GM12865 (cell line): ENCODE results near the gene ARHGEF11.
"Not testable (repeated sequence)": the region's sequence is repeated elsewhere in the genome, so short reads cannot be mapped to it uniquely, and the experiment has no call there.

ENCODE experiments used
- DNase-seq: peaks from one replicate; pipeline ENCODE4 v3.0.0; 2010; ENCODE audit warnings: low read depth
- H3K4me3 ChIP-seq: 2 replicates; pipeline ENCODE4 v1.5.1; 2011; ENCODE audit warnings: mild to moderate bottlenecking, low read depth, low read length, control low read depth
- CTCF ChIP-seq: IDR thresholded peaks from 2 replicates; pipeline ENCODE4 v1.5.1; 2011; ENCODE audit warnings: low read length, control low read depth, low read depth, inconsistent platforms; ENCODE audit not compliant: insufficient read depth; ENCODE audit errors: missing control alignments

ARHGEF11 gene

DNA sequence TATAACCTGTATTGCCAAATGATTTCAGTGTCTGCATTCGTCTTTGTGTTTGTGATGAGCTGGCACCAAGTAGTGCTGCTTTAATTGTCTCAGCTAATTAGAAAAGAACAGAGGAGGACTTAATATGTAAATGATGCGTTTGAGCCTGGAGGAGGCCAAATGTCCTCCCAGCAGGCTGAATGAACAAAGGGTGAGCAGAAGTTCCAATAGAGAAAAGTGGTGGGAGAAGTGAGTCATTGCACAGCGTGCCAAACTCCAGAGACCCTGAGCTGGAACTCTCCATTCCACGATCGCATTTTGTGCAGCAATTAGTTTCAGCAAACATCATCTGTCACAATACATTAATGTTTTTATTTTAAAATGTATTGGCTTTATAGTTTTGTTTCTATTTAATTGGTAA lies 36.2 kb upstream of the ARHGEF11 start:
- H3K4me3 ChIP-seq: no peak overlapping the region
- DNase-seq: no peak
- TF ChIP-seq CTCF: no peak

GRCh38 chr1:157080714-157081113 lies 35.2 kb upstream of the ARHGEF11 start:
- no peak overlapping the region for H3K4me3 ChIP-seq
- DNase-seq: no peak
- TF ChIP-seq CTCF: no peak

DNA sequence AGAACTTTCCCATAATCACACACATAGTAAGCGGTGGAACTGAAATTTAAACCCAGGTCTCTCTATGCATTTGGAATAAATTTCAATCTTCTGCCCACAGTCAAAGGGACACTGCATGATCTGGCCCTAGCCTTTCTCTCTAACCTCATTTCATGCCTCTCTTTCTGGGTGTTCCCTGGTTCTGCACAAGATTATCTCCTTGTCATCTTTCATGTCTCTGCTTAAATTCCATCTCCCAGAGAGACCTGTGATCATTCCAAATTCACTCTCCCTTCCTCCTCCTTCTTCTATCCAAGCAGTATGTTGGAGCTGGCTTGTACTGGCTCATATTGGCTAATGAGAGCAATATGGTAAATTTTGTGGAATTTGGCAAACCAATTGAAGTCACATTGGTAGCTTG lies 31.9 kb upstream of the ARHGEF11 start:
- H3K4me3 ChIP-seq: no peak overlapping the region
- no peak for TF ChIP-seq CTCF
- DNase-seq: no peak

DNA sequence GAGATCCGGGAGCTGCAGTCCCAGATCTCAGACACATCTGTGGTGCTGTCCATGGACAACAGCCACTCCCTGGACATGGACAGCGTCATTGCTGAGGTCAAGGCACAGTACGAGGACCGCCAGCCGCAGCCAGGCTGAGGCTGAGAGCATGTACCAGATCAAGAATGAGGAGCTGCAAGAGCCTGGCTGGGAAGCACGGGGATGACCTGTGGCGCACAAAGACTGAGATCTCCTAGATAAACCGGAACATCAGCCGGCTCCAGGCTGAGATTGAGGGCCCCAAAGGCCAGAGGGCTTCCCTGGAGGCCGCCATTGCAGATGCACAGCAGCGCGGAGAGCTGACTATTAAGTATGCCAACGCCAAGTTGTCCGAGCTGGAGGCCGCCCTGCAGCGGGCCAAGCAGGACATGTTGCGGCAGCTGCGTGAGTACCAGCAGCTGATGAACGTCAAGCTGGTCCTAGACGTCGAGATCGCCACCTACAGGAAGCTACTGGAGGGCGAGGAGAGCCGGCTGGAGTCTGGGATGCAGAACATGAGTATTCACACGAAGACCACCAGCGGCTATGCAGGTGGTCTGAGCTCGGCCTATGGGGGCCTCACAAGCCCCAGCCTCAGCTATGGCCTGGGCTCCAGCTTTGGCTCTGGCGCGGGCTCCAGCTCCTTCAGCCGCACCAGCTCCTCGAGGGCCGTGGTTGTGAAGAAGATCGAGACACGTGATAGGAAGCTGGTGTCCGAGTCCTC lies 28.6 kb upstream of the ARHGEF11 start:
- no peak overlapping the region for H3K4me3 ChIP-seq
- peak; percentile 59 for TF ChIP-seq CTCF
- peak; percentile 61 for DNase-seq

DNA sequence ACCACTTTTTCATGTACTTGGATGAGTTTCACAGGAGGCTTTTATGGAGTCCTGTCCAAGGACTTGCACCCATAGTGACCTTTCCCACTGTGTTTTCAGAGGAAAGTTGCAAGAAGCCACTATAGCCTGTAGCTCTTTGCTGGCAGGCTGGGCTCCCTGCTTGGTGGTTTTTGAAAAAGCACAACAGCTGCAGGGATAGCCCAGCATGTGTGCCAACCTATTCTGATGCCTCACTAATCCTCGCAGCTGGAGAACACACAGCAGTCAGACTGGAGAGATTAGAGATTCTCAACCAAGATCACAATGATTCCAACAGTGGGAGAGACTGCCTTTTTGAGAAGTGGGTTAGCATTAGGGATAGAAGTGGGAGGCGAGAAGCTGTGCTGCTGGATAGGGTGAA lies 24.1 kb upstream of the ARHGEF11 start:
- TF ChIP-seq CTCF: no peak
- DNase-seq: no peak

DNA sequence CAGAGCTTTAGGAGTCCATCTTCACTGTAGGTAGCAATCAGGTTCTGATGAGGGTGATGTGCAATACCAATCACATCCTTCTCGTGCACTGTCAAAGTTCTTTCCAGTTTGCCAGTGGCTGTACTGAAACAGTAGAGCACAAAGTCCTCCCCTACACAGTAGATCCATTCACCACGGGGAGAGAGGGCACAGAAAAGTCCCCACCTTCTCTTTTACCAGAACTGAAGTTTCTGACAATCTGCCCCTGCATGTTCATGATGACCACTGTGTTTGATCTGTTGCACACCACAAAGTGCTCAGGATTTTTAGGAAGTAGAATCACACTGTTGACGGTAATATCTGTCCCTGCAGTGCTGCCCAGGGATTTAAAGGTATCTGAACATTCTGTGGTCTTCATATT lies 13.7 kb upstream of the ARHGEF11 start:
- H3K4me3 ChIP-seq, DNase-seq: not testable (repeated sequence)

More for the DNA sequence above, 24.1 kb upstream of the ARHGEF11 start:
- no peak overlapping the region for H3K4me3 ChIP-seq

DNA sequence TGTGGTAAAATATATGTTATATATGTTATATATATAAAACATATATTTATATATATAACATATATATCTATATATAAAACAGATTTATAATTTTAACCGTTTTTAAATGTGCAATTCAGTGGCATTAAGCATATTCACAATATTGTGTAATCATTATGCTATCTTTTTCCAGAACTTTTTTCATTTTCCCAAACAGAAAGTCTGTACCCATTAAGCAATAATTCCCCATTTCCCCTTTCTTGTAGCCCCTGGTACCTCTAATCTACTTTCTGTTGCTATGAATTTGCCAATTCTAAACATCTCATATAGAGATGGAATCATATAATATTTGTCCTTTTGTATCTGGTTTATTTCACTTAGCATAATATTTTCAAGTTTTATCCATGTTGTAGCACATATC lies 10.7 kb upstream of the ARHGEF11 start:
- no peak for TF ChIP-seq CTCF
- no peak for DNase-seq
- H3K4me3 ChIP-seq: no peak overlapping the region

- H3K4me3 ChIP-seq, DNase-seq: not testable (repeated sequence)
These were observed 10.2 kb upstream of the ARHGEF11 start for GRCh38 chr1:157055729-157056128.
